OCI-LY7 (cell line): ENCODE data around the gene ARHGAP30. TPM values are rescaled to one million over a fixed set of nuclear protein-coding genes. Genes with fewer than 3 reads are reported as not detected.

ENCODE experiments used
- BruUV-seq: library from RNA; stranded (reverse); fragments of 400-500 nt; replicated peaks from 2 replicates; lab custom pipeline; 2021; lab: Mats Ljungman, UMichigan
- CTCF ChIA-PET: fragments of 300-600 bp; sonication (Branson Sonifier 250); formaldehyde crosslinking; loops from one replicate; lab custom pipeline; 2022; ENCODE audit warnings: antibody characterized with exemption; ENCODE audit not compliant: unreplicated experiment; lab: Charles Lee
- POLR2A ChIA-PET: fragments of 300-600 bp; sonication (Branson Sonifier 250); formaldehyde crosslinking; loops from one replicate; lab custom pipeline; 2022; ENCODE audit warnings: antibody characterized with exemption; lab: Charles Lee
- DNase-seq: peaks from one replicate; pipeline ENCODE4 v3.0.0-alpha.2; 2015; ENCODE audit warnings: low spot score
- H2AFZ ChIP-seq: fragments of 200-600 bp; sonication (generic), shearing (Covaris generic); 2 replicates; pipeline ENCODE4 v1.6.1; 2014; ENCODE audit warnings: mild to moderate bottlenecking, antibody characterized with exemption, low read length, moderate library complexity
- H3K27ac ChIP-seq: fragments of 200-600 bp; sonication (generic); 2 replicates; pipeline ENCODE4 v1.5.1; 2014; ENCODE audit warnings: mixed run types, low read depth, mild to moderate bottlenecking, moderate library complexity, low read length, inconsistent platforms; ENCODE audit not compliant: poor library complexity, severe bottlenecking
- H3K36me3 ChIP-seq: fragments of 200-600 bp; sonication (generic); 2 replicates; pipeline ENCODE4 v1.6.1; 2014; ENCODE audit warnings: mild to moderate bottlenecking, antibody characterized with exemption, low read length, moderate library complexity, mixed read lengths; ENCODE audit not compliant: insufficient read depth
- H3K4me1 ChIP-seq: fragments of 200-600 bp; sonication (generic); 2 replicates; pipeline ENCODE4 v1.5.1; 2014; ENCODE audit warnings: mild to moderate bottlenecking, low read length; ENCODE audit not compliant: insufficient read depth, poor library complexity, severe bottlenecking
- H3K4me2 ChIP-seq: fragments of 200-600 bp; sonication (generic); 2 replicates; pipeline ENCODE4 v1.6.1; 2014; ENCODE audit warnings: mild to moderate bottlenecking, low read length
- H3K4me3 ChIP-seq: fragments of 200-600 bp; sonication (generic); 2 replicates; pipeline ENCODE4 v1.5.1; 2014; ENCODE audit warnings: mild to moderate bottlenecking, low read depth, low read length; ENCODE audit not compliant: poor library complexity, severe bottlenecking
- H3K79me2 ChIP-seq: fragments of 200-600 bp; sonication (generic); 2 replicates; pipeline ENCODE4 v1.6.1; 2016; ENCODE audit warnings: low read depth, mild to moderate bottlenecking, low read length, moderate library complexity, mixed read lengths; ENCODE audit not compliant: insufficient read depth
- H3K9me2 ChIP-seq: fragments of 200-600 bp; sonication (generic); 2 replicates; pipeline ENCODE4 v1.6.1; 2016; ENCODE audit warnings: mild to moderate bottlenecking, low read length, mixed read lengths; ENCODE audit not compliant: insufficient read depth
- H3K9me3 ChIP-seq: fragments of 200-600 bp; sonication (generic); 2 replicates; pipeline ENCODE4 v1.6.1; 2014; ENCODE audit warnings: mild to moderate bottlenecking, mixed run types, low read length, mixed read lengths
- H4K20me1 ChIP-seq: fragments of 200-600 bp; sonication (generic); 2 replicates; pipeline ENCODE4 v1.6.1; 2014; ENCODE audit warnings: mild to moderate bottlenecking, antibody characterized with exemption, low read length, moderate library complexity, mixed read lengths; ENCODE audit not compliant: insufficient read depth
- CTCF ChIP-seq: fragments of 200-600 bp; sonication (generic); conservative IDR thresholded peaks from 2 replicates; pipeline ENCODE4 v1.5.1; 2014; ENCODE audit warnings: mild to moderate bottlenecking, antibody characterized with exemption, low read length, moderate library complexity, mixed read lengths
- EZH2phosphoT487 ChIP-seq: fragments of 200-600 bp; sonication (generic); IDR thresholded peaks from 2 replicates; pipeline ENCODE4 v1.6.1; 2018; ENCODE audit warnings: low read depth, borderline replicate concordance, mild to moderate bottlenecking, mixed run types, antibody characterized with exemption, low read length, moderate library complexity, mixed read lengths
- intact Hi-C: fragments of 100-400 bp; cut with micrococcal nuclease; formaldehyde crosslinking; loops from one replicate; pipeline ENCODE4 v1.10.0; 2022; ENCODE audit not compliant: unreplicated experiment
- total RNA-seq, 2 experiments: library from RNA; depleted of rRNA in 1 of 2; stranded (reverse); fragments of >200 nt in 1 of 2; shearing (Covaris generic) in 1 of 2; gene quantifications; 2 replicates each; pipeline ENCODE4 v1.2.3, GENCODE V29; 2014 to 2022

ARHGAP30 gene
- total RNA-seq, 2 experiments from 2014 or later, result 56.2 to 101 TPM

DNA sequence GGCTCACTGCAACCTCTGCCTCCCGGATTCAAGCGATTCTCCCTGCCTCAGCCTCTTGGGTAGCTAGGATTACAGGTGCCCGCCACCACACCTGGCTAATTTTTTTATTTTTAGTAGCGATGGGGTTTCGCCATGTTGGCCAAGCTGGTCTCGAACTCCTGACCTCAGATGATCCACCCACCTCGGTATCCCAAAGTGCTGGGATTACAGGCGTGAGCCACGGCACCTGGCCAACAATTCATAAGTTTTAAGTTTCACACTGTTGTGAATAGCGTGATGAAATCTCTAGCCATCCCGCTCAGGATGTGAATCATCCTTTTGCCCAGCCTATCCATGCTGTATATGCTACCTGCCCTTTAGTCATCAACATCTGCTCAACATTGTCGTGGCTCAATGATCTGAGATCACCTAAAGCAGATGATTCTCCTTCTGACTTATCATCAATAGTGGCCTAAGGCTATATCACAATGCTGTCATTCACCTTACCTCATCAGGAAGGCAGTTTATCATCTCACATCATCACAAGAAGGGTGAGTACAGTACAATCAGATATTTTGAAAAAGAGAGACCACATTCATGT is 45.5 kb upstream of the ARHGAP30 start:
- peaks cover 14% of the 10 kb centered on the region for H4K20me1 ChIP-seq
- BruUV-seq, result no TSS peak
- H3K4me1 ChIP-seq, result peaks cover 55% of the 10 kb centered on the region
- peaks cover 43% of the 10 kb centered on the region for H3K36me3 ChIP-seq
- no peak for TF ChIP-seq EZH2phosphoT487
- no peak for TF ChIP-seq CTCF
- intact Hi-C loops, result no loop called here
- no peak for DNase-seq
- no peaks in the 10 kb centered on the region for H3K9me3 ChIP-seq
- ChIA-PET POLR2A (interaction anchor here (0.8 kb wide), 1 partner anchor 10 kb away, joined by 3 read pairs; no protein-coding TSS in a partner anchor), CTCF (interaction anchor here (1.4 kb wide), 1 partner anchor 13 kb away, joined by 3 read pairs; no protein-coding TSS in a partner anchor)
- H3K27ac ChIP-seq, result no peak overlapping the region
- H3K4me2 ChIP-seq, result 0 out of 2 replicates have a peak overlapping the region, but pooled peaks have one; percentile 13
- H2AFZ ChIP-seq, result no peak overlapping the region
- H3K79me2 ChIP-seq, result peaks cover 84% of the 10 kb centered on the region
- H3K4me3 ChIP-seq, result no peak overlapping the region
- no peaks in the 10 kb centered on the region for H3K9me2 ChIP-seq

DNA sequence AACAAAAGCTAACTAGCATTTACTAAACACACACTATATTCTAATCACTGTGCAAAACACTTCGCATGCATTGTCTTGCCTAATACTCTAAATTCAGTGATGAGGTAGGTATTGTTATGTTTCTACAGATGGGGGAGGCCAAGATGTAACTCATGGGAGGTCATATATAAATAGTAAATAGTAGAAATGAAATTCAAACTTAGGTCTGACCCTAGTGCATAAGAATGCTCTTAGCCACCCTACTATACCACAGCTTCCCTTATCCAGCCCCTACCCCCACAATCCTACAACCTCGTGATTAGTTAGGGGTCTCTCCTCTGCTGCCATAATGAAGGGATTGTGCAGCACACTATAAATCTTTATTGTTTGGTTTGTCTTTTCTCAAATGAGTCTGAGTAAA is 44.9 kb upstream of the ARHGAP30 start:
- H2AFZ ChIP-seq, result no peak overlapping the region
- H3K79me2 ChIP-seq, result peaks cover 86% of the 10 kb centered on the region
- no peaks in the 10 kb centered on the region for H3K9me3 ChIP-seq
- DNase-seq, result no peak
- intact Hi-C loops, result no loop called here
- CTCF ChIA-PET, result no interaction called here
- H3K9me2 ChIP-seq, result no peaks in the 10 kb centered on the region
- H3K27ac ChIP-seq, result no peak overlapping the region
- H3K4me2 ChIP-seq, result no peak overlapping the region
- H3K4me3 ChIP-seq, result no peak overlapping the region
- H3K4me1 ChIP-seq, result peaks cover 48% of the 10 kb centered on the region
- no peak for TF ChIP-seq CTCF
- TF ChIP-seq EZH2phosphoT487, result no peak
- no TSS peak for BruUV-seq
- H4K20me1 ChIP-seq, result peaks cover 9% of the 10 kb centered on the region; the same call in 1 of the 2 replicates
- POLR2A ChIA-PET, result interaction anchor here (1.2 kb wide), 1 partner anchor 10 kb away, joined by 3 read pairs; no protein-coding TSS in a partner anchor
- peaks cover 43% of the 10 kb centered on the region for H3K36me3 ChIP-seq

DNA sequence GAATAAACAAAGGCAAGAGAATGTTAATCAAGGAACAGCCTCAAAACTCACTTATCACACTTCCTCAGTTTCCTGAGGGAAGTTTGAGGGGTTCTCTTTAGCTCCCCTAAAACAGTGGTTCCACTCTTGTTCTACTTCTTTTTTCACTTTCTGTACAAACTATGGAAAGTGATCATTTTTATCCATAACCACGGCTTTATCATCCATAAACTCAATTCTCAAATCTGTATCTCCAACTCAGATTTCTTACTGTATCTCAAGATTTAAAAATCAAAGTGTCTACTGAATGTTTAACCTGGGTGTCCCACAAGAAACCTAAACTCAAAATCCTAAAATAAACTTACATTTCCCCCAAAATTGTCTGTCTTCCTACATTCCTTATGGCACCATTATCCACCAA is 44.2 kb upstream of the ARHGAP30 start:
- Histone ChIP-seq H3K4me1 (peaks cover 42% of the 10 kb centered on the region), H3K9me2 (no peaks in the 10 kb centered on the region), H2AFZ (no peak overlapping the region), H3K79me2 (peaks cover 92% of the 10 kb centered on the region), H3K4me3 (no peak overlapping the region), H3K27ac (no peak overlapping the region), H3K4me2 (no peak overlapping the region), H4K20me1 (peaks cover 9% of the 10 kb centered on the region; the same call in 1 of the 2 replicates), H3K36me3 (peaks cover 50% of the 10 kb centered on the region), H3K9me3 (no peaks in the 10 kb centered on the region)
- TF ChIP-seq CTCF (no peak), EZH2phosphoT487 (no peak)
- ChIA-PET POLR2A (interaction anchor here (1.2 kb wide), 1 partner anchor 9 kb away, joined by 3 read pairs; no protein-coding TSS in a partner anchor), CTCF (no interaction called here)
- TSS peak; percentile 21 for BruUV-seq
- DNase-seq, result no peak
- intact Hi-C loops, result no loop called here
